HG02571 (cell line): ENCODE data around the gene EOGT.

Source experiments
- ATAC-seq: cut with Tn5 transposase; IDR thresholded peaks from one replicate; pipeline ENCODE4 v1.9.1; 2021; ENCODE audit warnings: mild to moderate bottlenecking, moderate library complexity; ENCODE audit not compliant: unreplicated experiment

The EOGT gene

DNA sequence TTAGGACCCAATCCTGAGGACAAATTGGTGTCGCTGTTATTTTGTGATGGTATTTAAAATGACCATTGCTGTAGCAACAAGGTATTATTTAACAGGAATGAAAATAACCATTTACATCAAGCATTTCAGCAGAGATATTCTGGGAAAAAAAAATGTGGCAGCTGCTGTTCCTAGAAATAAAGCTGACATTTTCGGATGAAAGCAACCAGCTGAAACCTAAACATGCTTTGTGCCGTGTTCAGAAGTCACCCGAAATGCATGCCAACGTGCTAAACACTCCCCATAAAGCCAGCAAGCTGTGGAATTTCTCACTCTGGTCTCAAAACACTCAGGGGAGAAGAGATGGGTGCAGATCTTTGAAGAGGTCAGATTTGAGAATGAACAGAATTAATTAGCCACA is 49.6 kb downstream of the EOGT start:
- no peak for ATAC-seq

DNA sequence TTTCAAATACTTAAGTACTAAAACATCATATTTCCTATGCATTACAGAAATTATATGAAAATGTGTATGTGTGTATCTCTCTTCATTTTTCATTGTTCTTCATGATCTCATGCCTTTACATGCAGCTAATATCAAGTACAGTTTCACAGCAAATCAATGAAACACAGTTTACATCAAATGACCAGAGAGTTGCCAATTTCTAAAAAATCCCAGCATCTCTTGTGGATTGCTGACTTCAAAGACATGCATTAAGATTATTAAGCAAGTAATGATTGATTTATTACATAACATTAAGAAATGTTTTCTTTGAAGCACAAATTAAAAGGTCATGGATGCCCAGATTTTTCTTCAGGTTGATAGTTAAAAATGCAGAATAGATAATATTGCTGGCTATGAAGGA is 50.1 kb downstream of the EOGT start:
- no peak for ATAC-seq

DNA sequence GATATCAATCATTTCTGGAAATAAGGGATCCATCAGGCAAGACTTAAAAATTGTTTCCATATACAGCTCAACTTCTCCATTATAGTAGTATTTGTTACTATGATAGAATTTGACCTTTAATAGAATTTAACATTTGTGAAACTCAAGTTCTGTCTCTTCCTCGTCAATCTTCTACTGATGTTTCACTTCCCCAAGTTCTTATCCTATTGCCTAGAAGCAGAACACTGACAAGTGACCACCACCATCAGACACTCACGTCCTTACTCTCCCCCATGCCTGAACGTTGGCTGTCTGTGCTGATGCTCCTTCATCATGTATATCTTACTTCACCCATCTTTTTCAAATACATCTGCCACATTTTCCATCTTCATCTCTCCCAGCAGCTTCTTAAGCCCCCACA is 54.6 kb downstream of the EOGT start:
- ATAC-seq, result no peak

DNA sequence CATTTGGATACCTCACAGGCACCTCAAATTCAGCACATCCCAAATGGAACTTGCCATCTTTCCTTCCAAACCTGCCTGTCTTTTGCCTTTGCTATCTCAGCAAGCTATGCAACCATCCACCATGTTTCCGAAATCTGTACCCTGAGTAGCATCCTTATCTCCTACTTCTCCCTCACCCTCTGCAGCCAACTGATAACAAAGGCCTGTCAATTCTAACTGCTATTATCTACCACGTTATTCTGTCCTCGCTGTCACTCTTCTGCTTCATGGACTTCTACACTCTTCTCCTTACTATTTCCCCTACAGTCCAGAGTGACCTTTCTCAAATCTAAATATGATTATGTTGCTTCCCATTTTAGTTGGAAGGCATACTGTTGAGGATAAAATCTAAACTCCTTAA is 55.6 kb downstream of the EOGT start:
- no peak for ATAC-seq

DNA sequence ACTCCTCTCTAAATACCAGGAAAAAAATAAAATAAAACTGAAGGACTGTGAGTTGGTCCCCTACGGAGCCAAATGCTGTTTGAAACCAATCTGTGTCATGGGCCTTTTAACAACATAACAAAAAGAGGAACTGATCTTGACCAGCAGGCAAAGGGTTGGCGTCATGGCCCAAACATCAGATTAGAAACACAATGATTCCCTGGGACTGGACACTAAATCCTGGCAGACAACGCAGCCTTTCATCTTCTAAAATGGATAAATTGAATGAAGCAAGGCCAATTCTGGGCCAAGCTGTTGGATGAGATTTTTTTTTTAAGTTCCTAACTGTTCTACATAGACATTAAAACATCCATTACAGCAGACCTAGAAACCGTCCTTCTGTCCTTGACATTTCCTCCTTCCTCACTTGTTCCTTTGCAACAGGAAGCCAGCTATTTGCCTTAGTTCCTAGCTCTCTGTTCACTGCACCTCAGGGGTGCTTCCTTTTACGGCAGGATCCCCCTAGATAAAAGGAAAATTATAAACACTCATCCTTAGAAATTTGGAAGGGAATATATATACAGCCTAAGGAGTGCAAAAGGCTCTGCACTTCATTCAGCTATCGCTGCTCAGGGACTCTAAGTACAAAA is 59.6 kb downstream of the EOGT start:
- no peak for ATAC-seq

DNA sequence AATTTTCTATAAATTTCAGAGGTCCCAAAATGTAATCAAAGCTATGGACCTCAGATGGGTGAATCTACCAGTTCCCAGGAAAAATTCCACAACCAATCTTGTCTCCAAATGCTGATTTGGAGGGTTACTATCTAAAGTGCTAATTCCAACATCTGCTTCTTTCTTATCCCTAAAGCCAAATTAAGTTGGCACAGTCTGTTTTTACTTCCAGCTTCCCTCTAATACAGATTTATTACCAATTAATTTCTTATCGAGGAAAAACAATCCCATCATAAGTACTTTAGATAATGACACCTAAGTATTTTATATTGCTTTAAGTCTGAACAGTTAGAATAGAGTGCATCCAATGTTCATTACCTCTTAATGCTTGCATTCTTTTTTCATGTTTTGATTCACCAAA is 68.3 kb downstream of the EOGT start:
- no peak for ATAC-seq

DNA sequence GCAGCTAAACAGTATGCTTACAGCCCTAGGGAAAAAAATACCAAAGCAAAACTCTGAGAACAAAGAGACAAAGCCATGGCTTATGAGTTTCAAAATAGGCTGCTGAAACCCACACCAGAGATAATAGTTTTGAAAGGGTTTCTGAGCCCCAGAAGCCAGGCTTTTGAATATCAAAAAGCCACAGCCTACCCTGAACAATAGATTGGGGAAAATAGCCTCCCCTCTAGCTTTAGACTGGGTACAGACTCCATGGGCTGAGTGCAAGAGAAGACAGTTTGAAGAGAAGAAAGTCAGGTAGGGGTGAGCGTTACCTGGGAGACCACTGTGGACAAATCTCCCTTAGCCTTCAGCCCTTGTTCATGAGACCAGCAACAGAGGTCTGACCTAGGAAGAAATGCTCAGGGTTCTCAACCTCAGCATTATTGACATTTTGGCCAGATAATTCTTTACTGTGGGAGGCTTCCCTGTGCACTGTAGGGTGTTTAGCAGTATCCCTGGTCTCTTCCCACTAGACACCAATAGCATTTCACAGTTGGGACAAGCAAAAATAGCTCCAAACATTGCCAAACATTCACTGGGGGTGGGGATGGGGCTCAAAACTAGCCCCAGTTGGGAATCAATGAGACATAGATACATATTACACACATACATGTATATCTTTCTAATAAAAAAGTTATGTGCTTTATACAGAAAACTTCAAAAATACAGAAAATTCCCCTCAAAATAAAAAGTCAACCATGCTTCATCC is 69.6 kb downstream of the EOGT start:
- ATAC-seq, result no peak

DNA sequence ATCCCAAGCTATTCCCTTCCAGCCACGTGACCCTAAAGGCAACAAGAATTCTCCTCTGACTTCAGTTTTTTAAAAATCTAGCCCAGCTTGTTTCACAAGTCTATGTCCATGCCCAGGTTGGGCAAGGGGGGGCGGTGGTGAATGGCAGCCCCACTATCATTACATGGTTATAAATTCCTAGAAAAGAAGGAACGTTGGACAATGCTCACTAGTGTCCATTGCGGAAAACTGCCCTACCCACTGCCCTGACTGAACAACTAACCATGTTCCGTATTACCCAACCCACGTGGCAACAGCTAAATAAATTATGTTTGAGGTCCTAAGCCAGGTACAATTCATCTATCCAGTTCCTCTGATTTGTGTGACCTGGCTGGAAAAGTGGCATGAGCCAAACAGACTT is 72.4 kb downstream of the EOGT start:
- ATAC-seq, result no peak

DNA sequence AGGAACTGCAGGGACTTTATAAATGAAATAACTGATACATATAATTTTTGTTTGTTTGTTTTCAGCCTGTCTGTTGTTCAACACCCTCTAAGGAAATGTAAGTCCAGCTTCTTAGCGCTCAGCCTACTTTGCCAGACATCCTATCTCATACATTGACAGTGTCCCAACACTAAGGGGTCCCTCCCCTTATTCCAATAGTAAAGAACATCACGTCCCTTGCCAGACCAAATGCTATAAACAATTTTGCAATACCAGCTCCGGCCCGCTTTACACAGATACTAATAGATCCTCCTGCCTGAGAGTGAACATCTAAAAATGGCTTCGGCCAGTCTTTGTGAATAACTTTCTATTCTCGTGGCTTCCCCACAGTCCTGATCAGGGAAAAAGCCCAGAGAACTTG is 76.6 kb downstream of the EOGT start:
- no peak for ATAC-seq

DNA sequence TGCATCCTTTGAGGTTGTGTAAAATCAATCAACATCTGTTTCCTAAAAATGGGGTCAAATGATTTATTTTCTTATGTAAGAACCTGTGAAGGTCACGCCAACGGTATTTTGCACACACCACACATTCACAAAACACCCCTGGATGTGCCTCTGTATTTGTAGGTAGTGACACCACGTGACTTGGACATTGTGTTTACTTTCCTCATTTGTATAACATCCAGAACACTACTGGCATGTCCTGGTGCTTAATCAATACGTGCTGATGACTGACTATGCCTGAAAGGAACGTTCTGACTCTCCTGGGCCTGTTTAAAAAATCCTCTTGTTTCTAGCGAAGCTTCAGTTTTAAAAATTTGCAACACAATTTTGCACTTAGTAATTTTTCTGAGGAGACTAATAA is 77.7 kb downstream of the EOGT start:
- ATAC-seq, result no peak

DNA sequence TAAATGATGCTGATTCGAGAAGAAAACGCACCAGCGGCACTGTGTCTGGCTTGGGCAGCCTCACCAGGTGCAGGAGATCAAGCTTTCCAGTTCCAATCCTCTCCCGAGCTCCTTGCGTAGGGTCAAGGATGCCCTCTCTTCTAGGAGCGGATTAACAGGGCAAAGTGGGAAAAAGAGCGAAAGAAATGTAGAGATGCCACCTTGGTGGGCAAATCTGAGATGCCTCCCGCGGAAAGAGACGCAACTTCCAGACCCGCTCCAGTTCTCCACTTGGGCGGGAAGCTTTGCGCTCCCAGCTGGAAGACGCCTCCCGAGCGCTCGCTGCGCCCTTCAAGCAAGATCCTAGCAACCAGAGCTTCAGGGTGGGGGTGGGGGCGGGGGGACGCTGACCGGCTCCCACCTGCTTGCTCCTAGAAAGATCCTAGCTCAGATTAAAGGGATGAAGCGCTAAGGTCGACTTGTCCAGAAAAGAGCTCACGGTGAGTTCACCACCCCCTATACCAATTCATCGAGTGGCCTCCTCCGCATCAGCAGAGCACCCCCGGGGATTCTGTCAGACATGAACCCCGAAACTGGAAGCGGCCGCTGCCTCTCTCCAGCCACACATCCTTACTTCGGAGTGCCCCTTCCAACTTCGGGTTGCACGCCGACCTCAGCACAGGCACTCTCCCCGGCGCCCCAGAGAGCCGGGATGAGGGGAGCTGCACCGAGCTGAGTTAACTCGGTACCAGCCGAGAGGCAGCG is 81.9 kb downstream of the EOGT start:
- ATAC-seq, result no peak
